ENCODE results near the gene RHOBTB3.

RHOBTB3 gene

DNA sequence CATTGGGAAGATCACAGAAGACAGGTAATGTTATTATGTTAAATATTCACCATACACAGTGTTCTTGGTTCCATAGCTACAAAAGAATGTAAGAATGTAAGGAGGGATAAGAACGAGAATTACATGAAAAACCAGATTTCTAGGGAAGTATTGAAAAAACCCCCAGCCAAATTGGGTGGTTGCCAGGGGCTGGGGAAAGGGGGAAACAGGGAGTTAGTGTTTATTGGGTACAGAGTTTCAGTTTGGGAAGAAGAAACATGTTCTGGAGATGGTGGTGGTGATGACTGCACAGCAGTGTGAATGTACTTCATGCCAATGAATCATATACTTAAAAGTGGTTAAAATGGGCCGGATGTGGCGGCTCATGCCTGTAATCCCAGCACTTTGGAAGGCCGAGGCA is 51.0 kb downstream of the RHOBTB3 start:
- Histone ChIP-seq H3K4me1 (ENCODE audit: control insufficient read depth, insufficient read depth, low read length) (no peaks in the 10 kb centered on the region), H3K9ac (ENCODE audit: low read depth, low read length) (no peak overlapping the region), H3K9me3 (ENCODE audit: control insufficient read depth, insufficient read depth, low read length) (no peaks in the 10 kb centered on the region), H3K27me3 (ENCODE audit: control insufficient read depth, insufficient read depth, low read length) (no peaks in the 10 kb centered on the region), H3K36me3 (ENCODE audit: control insufficient read depth, insufficient read depth, low read length) (no peaks in the 10 kb centered on the region), H3K4me3 (ENCODE audit: low read depth, low read length) (no peak overlapping the region)

- Histone ChIP-seq H3K4me3 (ENCODE audit: low read depth, low read length) (no peak overlapping the region), H3K9me3 (ENCODE audit: control insufficient read depth, insufficient read depth, low read length) (no peaks in the 10 kb centered on the region), H3K27me3 (ENCODE audit: control insufficient read depth, insufficient read depth, low read length) (no peaks in the 10 kb centered on the region), H3K36me3 (ENCODE audit: control insufficient read depth, insufficient read depth, low read length) (no peaks in the 10 kb centered on the region), H3K9ac (ENCODE audit: low read depth, low read length) (no peak overlapping the region), H3K4me1 (ENCODE audit: control insufficient read depth, insufficient read depth, low read length) (no peaks in the 10 kb centered on the region)
These were observed 52.5 kb downstream of the RHOBTB3 start for GRCh38 chr5:95783661-95784060.

- no peaks in the 10 kb centered on the region for H3K27me3 ChIP-seq (ENCODE audit: control insufficient read depth, insufficient read depth, low read length)
- no peaks in the 10 kb centered on the region for H3K9me3 ChIP-seq (ENCODE audit: control insufficient read depth, insufficient read depth, low read length)
- no peaks in the 10 kb centered on the region for H3K4me1 ChIP-seq (ENCODE audit: control insufficient read depth, insufficient read depth, low read length)
- no peak overlapping the region for H3K9ac ChIP-seq (ENCODE audit: low read depth, low read length)
- no peaks in the 10 kb centered on the region for H3K36me3 ChIP-seq (ENCODE audit: control insufficient read depth, insufficient read depth, low read length)
- H3K4me3 ChIP-seq (ENCODE audit: low read depth, low read length) = no peak overlapping the region
These were observed 53.6 kb downstream of the RHOBTB3 start for GRCh38 chr5:95784514-95785302.

DNA sequence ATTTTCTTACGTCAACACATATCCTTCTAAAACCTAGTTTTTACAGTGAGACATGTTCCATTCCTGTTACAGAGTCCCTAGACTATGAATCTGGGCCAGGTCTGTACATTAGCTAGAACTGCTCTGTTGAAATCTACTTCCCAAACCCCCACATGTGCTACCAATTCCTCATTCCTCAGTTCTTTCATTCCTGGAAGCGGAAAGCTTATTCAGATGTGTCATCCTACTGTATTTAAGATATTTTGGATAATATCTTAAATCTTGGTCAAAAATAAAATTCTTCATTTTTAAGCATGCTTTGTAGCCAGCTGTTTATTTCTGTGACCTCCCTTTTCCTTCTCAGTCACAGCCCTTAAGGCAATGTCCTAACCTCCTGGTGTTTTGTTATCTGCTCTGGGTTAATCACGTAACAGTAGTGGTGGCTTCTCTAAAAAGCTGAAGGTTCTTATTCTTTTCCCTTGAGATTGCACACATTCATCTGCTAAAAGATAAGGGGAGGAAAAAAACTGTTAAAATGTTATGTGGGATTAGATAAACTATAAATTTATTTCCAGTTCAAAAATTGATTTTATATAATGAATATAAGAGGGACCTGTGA is 55.8 kb downstream of the RHOBTB3 start:
- H3K36me3 ChIP-seq (ENCODE audit: control insufficient read depth, insufficient read depth, low read length) = no peaks in the 10 kb centered on the region
- no peak overlapping the region for H3K4me3 ChIP-seq (ENCODE audit: low read depth, low read length)
- H3K27me3 ChIP-seq (ENCODE audit: control insufficient read depth, insufficient read depth, low read length) = no peaks in the 10 kb centered on the region
- H3K4me1 ChIP-seq (ENCODE audit: control insufficient read depth, insufficient read depth, low read length) = no peaks in the 10 kb centered on the region
- no peaks in the 10 kb centered on the region for H3K9me3 ChIP-seq (ENCODE audit: control insufficient read depth, insufficient read depth, low read length)
- no peak overlapping the region for H3K9ac ChIP-seq (ENCODE audit: low read depth, low read length)

- no peaks in the 10 kb centered on the region for H3K9me3 ChIP-seq (ENCODE audit: control insufficient read depth, insufficient read depth, low read length)
- H3K4me3 ChIP-seq (ENCODE audit: low read depth, low read length) = no peak overlapping the region
- no peaks in the 10 kb centered on the region for H3K27me3 ChIP-seq (ENCODE audit: control insufficient read depth, insufficient read depth, low read length)
- H3K4me1 ChIP-seq (ENCODE audit: control insufficient read depth, insufficient read depth, low read length) = no peaks in the 10 kb centered on the region
- no peaks in the 10 kb centered on the region for H3K36me3 ChIP-seq (ENCODE audit: control insufficient read depth, insufficient read depth, low read length)
- H3K9ac ChIP-seq (ENCODE audit: low read depth, low read length) = no peak overlapping the region
These were observed 57.4 kb downstream of the RHOBTB3 start for GRCh38 chr5:95788493-95788892.

DNA sequence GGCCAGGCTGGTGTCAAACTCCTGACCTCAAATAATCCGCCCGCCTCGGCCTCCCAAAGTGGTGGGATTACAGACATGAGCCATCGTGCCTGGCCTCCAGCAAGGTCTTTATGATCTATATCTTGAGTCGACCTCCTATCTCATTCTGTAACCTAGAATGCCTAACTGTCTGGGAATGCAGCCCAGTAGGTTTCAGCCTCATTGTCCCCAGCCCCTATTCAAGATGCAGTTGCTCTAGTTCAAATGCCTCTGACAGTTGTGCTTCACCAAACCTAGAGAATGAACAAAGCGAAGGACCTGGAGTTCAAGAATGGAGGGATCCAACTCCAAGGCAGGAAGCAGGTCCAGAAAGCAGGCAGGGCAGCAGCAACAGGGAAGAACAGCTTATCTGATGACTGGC is 60.6 kb downstream of the RHOBTB3 start:
- no peaks in the 10 kb centered on the region for H3K36me3 ChIP-seq (ENCODE audit: control insufficient read depth, insufficient read depth, low read length)
- H3K9ac ChIP-seq (ENCODE audit: low read depth, low read length) = no peak overlapping the region
- no peaks in the 10 kb centered on the region for H3K27me3 ChIP-seq (ENCODE audit: control insufficient read depth, insufficient read depth, low read length)
- H3K4me1 ChIP-seq (ENCODE audit: control insufficient read depth, insufficient read depth, low read length) = no peaks in the 10 kb centered on the region
- no peak overlapping the region for H3K4me3 ChIP-seq (ENCODE audit: low read depth, low read length)
- H3K9me3 ChIP-seq (ENCODE audit: control insufficient read depth, insufficient read depth, low read length) = no peaks in the 10 kb centered on the region

DNA sequence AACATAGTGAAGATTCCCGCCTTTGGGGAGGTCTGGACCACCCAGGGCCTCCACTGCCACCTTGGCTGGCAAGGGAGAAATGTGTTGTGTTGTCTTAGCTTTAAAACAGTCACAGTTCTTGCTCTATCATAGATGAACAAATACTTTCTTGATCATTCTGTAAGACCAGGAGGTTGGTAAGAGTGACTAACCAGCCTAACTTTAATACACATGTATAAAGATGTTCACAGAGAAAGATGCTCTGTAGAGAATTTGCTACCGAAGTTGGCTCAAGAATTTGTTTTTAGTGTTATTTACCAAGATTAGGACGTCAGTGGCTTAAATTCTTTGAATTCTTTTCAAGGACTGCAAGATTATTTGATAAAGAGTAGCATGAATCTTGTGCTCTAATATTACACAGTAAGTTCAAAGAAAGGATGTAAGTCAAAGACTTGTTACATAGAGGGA is 63.0 kb downstream of the RHOBTB3 start:
- no peak overlapping the region for H3K4me3 ChIP-seq (ENCODE audit: low read depth, low read length)
- H3K36me3 ChIP-seq (ENCODE audit: control insufficient read depth, insufficient read depth, low read length) = no peaks in the 10 kb centered on the region
- H3K9ac ChIP-seq (ENCODE audit: low read depth, low read length) = no peak overlapping the region
- H3K4me1 ChIP-seq (ENCODE audit: control insufficient read depth, insufficient read depth, low read length) = no peaks in the 10 kb centered on the region
- H3K27me3 ChIP-seq (ENCODE audit: control insufficient read depth, insufficient read depth, low read length) = no peaks in the 10 kb centered on the region
- H3K9me3 ChIP-seq (ENCODE audit: control insufficient read depth, insufficient read depth, low read length) = no peaks in the 10 kb centered on the region

DNA sequence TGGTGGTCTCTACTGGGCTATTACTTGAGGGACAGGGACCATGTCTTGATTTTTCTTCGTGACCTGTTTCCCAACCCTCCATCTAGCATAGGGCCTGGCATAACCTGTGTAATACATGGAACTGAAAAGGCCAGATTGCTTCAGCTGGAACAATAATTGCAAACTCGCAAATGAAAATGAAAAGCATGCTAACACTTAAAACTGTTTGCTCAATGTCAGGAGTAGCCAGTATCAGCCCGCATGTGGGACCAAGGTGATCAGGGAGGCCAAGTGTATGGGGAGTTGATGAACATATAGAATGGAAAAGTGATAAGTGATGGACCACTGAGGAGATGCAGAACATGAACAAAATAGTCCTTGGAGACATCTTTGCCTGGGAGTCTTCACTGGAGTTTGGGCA is 66.2 kb downstream of the RHOBTB3 start:
- no peaks in the 10 kb centered on the region for H3K36me3 ChIP-seq (ENCODE audit: control insufficient read depth, insufficient read depth, low read length)
- no peak overlapping the region for H3K9ac ChIP-seq (ENCODE audit: low read depth, low read length)

GRCh38 chr5:95798048-95798447 is 66.9 kb downstream of the RHOBTB3 start:
- Histone ChIP-seq H3K9ac (ENCODE audit: low read depth, low read length) (no peak overlapping the region), H3K9me3 (ENCODE audit: control insufficient read depth, insufficient read depth, low read length) (no peaks in the 10 kb centered on the region), H3K27me3 (ENCODE audit: control insufficient read depth, insufficient read depth, low read length) (no peaks in the 10 kb centered on the region), H3K36me3 (ENCODE audit: control insufficient read depth, insufficient read depth, low read length) (no peaks in the 10 kb centered on the region), H3K4me1 (ENCODE audit: control insufficient read depth, insufficient read depth, low read length) (no peaks in the 10 kb centered on the region), H3K4me3 (ENCODE audit: low read depth, low read length) (no peak overlapping the region)

More for the DNA sequence above, 66.2 kb downstream of the RHOBTB3 start:
- H3K27me3 ChIP-seq (ENCODE audit: control insufficient read depth, insufficient read depth, low read length) = no peaks in the 10 kb centered on the region
- H3K4me3 ChIP-seq (ENCODE audit: low read depth, low read length) = no peak overlapping the region
- H3K9me3 ChIP-seq (ENCODE audit: control insufficient read depth, insufficient read depth, low read length) = no peaks in the 10 kb centered on the region
- H3K4me1 ChIP-seq (ENCODE audit: control insufficient read depth, insufficient read depth, low read length) = no peaks in the 10 kb centered on the region

- Histone ChIP-seq H3K4me3 (ENCODE audit: low read depth, low read length) (no peak overlapping the region), H3K36me3 (ENCODE audit: control insufficient read depth, insufficient read depth, low read length) (no peaks in the 10 kb centered on the region), H3K4me1 (ENCODE audit: control insufficient read depth, insufficient read depth, low read length) (no peaks in the 10 kb centered on the region), H3K27me3 (ENCODE audit: control insufficient read depth, insufficient read depth, low read length) (no peaks in the 10 kb centered on the region), H3K9ac (ENCODE audit: low read depth, low read length) (no peak overlapping the region), H3K9me3 (ENCODE audit: control insufficient read depth, insufficient read depth, low read length) (no peaks in the 10 kb centered on the region)
These were observed 67.4 kb downstream of the RHOBTB3 start for GRCh38 chr5:95798545-95798944.

DNA sequence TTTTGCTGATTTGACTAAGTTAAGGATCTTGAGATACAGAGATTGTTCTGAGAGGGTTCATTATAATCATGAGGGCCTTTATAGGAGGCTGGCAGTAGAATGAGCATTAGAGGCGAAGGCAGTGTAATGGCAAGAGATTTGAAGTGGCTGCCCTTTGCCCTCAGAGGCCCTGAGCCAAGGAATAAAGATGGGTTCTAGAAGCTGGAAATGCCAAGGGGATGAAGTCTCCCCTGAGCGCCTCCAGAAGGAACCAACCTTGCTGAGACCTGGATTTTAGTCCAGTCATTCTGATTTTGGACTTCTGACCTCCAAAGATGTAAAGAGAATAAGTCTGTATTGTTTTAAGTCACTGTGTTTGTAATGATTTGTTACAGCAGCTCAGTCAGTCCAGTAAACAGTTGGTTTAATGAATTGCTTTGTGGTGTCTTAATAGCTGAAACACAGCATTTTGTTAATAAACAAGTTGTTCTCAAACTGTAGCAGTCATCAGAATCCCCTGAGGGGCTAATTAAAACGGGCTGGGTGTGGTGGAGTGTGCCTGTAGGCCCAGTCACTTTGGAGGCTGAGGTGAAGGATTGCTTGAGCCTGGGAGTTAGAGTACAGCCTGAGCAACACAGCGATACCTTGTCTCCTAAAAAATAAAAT is 68.2 kb downstream of the RHOBTB3 start:
- Histone ChIP-seq H3K4me1 (ENCODE audit: control insufficient read depth, insufficient read depth, low read length) (no peaks in the 10 kb centered on the region), H3K9ac (ENCODE audit: low read depth, low read length) (no peak overlapping the region), H3K36me3 (ENCODE audit: control insufficient read depth, insufficient read depth, low read length) (no peaks in the 10 kb centered on the region), H3K9me3 (ENCODE audit: control insufficient read depth, insufficient read depth, low read length) (no peaks in the 10 kb centered on the region), H3K4me3 (ENCODE audit: low read depth, low read length) (no peak overlapping the region), H3K27me3 (ENCODE audit: control insufficient read depth, insufficient read depth, low read length) (no peaks in the 10 kb centered on the region)

- H3K9ac ChIP-seq (ENCODE audit: low read depth, low read length) = no peak overlapping the region
- H3K4me1 ChIP-seq (ENCODE audit: control insufficient read depth, insufficient read depth, low read length) = no peaks in the 10 kb centered on the region
- H3K27me3 ChIP-seq (ENCODE audit: control insufficient read depth, insufficient read depth, low read length) = no peaks in the 10 kb centered on the region
- H3K4me3 ChIP-seq (ENCODE audit: low read depth, low read length) = no peak overlapping the region
- no peaks in the 10 kb centered on the region for H3K9me3 ChIP-seq (ENCODE audit: control insufficient read depth, insufficient read depth, low read length)
- H3K36me3 ChIP-seq (ENCODE audit: control insufficient read depth, insufficient read depth, low read length) = no peaks in the 10 kb centered on the region
These were observed 69.4 kb downstream of the RHOBTB3 start for GRCh38 chr5:95800553-95800952.

Data from iPS-15b (cell line).